HG03175 (cell line): ENCODE data around the gene SARS2.

ENCODE experiments used
- ATAC-seq: cut with Tn5 transposase; IDR thresholded peaks from one replicate; pipeline ENCODE4 v1.9.1; 2021; ENCODE audit warnings: mild to moderate bottlenecking, moderate library complexity; ENCODE audit not compliant: unreplicated experiment

SARS2 gene

GRCh38 chr19:38869160-38869835 lies 61.3 kb downstream of the SARS2 start:
- no peak for ATAC-seq

DNA sequence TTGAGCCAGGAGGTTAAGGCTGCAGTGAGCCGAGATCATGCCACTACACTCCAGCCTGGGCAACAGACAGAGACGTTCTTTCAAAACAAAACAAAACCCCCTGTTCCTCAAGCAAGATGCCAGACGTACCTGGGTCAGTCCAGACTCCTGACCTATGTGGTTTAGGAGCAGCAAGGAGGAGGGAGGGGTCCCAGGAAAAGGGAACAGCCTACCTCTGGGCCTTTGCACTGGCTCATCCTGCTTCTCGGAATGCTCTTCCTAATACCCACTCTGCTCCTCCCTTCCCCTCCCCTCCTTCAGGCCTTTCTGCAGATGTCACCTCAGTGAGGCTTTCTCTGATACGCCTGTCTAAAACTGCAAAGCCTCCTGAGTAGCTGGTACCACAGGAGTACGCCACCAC lies 62.0 kb downstream of the SARS2 start:
- no peak for ATAC-seq

DNA sequence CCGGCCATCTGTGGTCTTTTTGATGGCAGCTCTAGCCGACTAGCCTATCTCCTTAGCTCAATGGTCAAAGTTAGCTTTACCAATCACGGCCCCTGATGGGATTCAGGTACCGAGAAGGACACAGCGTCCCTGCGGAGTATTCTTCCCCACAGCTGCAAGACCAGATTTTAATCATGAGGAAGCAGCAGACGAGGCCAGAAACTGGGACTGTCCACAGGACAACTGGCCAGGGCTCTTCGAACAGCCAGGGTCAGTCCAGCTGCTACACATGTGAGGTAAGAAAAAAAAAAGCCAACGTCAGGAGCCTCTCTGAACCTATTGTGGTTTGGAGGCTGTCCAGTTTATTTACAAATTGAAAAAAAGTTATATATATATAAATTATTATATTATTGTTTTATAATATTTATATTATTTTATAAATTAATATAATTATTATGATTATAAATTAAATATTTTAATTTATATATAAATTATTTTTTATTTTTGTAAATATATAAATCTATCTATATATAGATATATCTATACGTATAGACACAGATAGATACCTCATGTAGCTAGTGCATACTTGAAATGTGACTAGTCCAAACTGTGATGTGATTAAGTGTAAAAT lies 63.3 kb downstream of the SARS2 start:
- no peak for ATAC-seq
